B cell (primary cell): ENCODE results near the gene ISLR2. TPM values are rescaled to one million over a fixed set of nuclear protein-coding genes. Genes with fewer than 3 reads are reported as not detected.

Source experiments
- ATAC-seq: fragments of 200-7000 bp; cut with Tn5 transposase; one replicate; pipeline ENCODE4 v1.10.0; 2021; ENCODE audit warnings: low read depth, mild to moderate bottlenecking, moderate number of reproducible peaks, moderate library complexity
- CTCF ChIA-PET: fragments of 350-600 bp; sonication (Branson Sonifier 250); formaldehyde crosslinking; loops from one replicate; lab custom pipeline; 2021; ENCODE audit warnings: antibody characterized with exemption, inconsistent platforms; lab: Charles Lee
- POLR2A ChIA-PET: fragments of 350-600 bp; sonication (Branson Sonifier 250); formaldehyde crosslinking; loops from one replicate; lab custom pipeline; 2021; ENCODE audit warnings: antibody characterized with exemption; lab: Charles Lee
- DNase-seq: peaks from one replicate; pipeline ENCODE4 v3.0.0; 2013
- H2AFZ ChIP-seq: 2 replicates; pipeline ENCODE4 v1.6.1; 2012; ENCODE audit warnings: mild to moderate bottlenecking, low read depth, low read length; ENCODE audit not compliant: insufficient read depth, poor library complexity, severe bottlenecking
- H3K27ac ChIP-seq, 2 donors: 1 replicate in 1 of 2; 2 replicates in 1 of 2; pipeline ENCODE4 v1.5.1; 2012 to 2013; ENCODE audit warnings: low read length in 2 of 2, mild to moderate bottlenecking in 2 of 2, moderate library complexity in 1 of 2
- H3K27me3 ChIP-seq, 4 experiments: fragments of 200-600 bp in 1 of 4; sonication (generic) in 1 of 4; replicated peaks in 1 of 4; 1 replicate in 2 of 4; 2 replicates in 2 of 4; pipeline versions ENCODE4 v1.6.1 to v1.7.0; 2013 to 2016; ENCODE audit warnings: low read length in 3 of 4, mild to moderate bottlenecking in 2 of 4, mixed read lengths in 1 of 4, moderate library complexity in 1 of 4; ENCODE audit not compliant: insufficient read depth in 4 of 4, control insufficient read depth in 3 of 4; ENCODE audit errors: control extremely low read depth in 1 of 4
- H3K36me3 ChIP-seq, 2 experiments: replicated peaks in 1 of 2; 1 replicate in 1 of 2; 2 replicates in 1 of 2; pipeline versions ENCODE4 v1.6.1 to v1.7.1; 2013; ENCODE audit warnings: low read length in 1 of 2; ENCODE audit not compliant: insufficient read depth in 2 of 2, control insufficient read depth in 1 of 2; ENCODE audit errors: control extremely low read depth in 1 of 2, extremely low read depth in 1 of 2
- H3K4me1 ChIP-seq, 2 donors: fragments of 200-600 bp in 1 of 2; sonication (generic) in 1 of 2; 1 replicate in 1 of 2; 2 replicates in 1 of 2; pipeline versions ENCODE4 v1.5.1 to v1.6.1; 2013 to 2017; ENCODE audit warnings: low read length in 2 of 2; ENCODE audit not compliant: control insufficient read depth in 2 of 2, insufficient read depth in 2 of 2
- H3K4me2 ChIP-seq: replicated peaks from 2 replicates; pipeline ENCODE3; 2012; ENCODE audit warnings: mild to moderate bottlenecking, low read depth, low read length; ENCODE audit not compliant: poor library complexity, severe bottlenecking
- H3K4me3 ChIP-seq, 5 experiments: fragments of 200-600 bp in 1 of 5; sonication (generic) in 1 of 5; 1 replicate in 3 of 5; 2 replicates in 2 of 5; pipeline versions ENCODE4 v1.5.1 to v1.7.0; 2011 to 2016; ENCODE audit warnings: low read length in 4 of 5, mild to moderate bottlenecking in 4 of 5, low read depth in 2 of 5, control low read depth in 1 of 5, moderate library complexity in 1 of 5; ENCODE audit not compliant: insufficient read depth in 1 of 5; ENCODE audit errors: control extremely low read depth in 1 of 5, extremely low read depth in 1 of 5
- H3K79me2 ChIP-seq: fragments of 200-600 bp; sonication (generic); one replicate; pipeline ENCODE4 v1.6.0; 2016; ENCODE audit warnings: low read length; ENCODE audit not compliant: control insufficient read depth, insufficient read depth
- H3K9ac ChIP-seq: fragments of 200-600 bp; sonication (generic); 2 replicates; pipeline ENCODE4 v1.6.1; 2017; ENCODE audit warnings: mild to moderate bottlenecking, low read length, moderate library complexity
- H3K9me3 ChIP-seq, 3 donors: one replicate each; pipeline versions ENCODE4 v1.6.1 to v1.7.1; 2013; ENCODE audit warnings: low read length in 2 of 3; ENCODE audit not compliant: control insufficient read depth in 2 of 3, insufficient read depth in 1 of 3; ENCODE audit errors: control extremely low read depth in 1 of 3
- H4K20me1 ChIP-seq: 2 replicates; pipeline ENCODE4 v1.6.0; 2012; ENCODE audit warnings: mild to moderate bottlenecking, low read length; ENCODE audit not compliant: insufficient read depth, control insufficient read depth, poor library complexity, severe bottlenecking
- H3K27ac Mint-ChIP-seq: one replicate; pipeline ENCODE4 v1.8.0; 2021; ENCODE audit warnings: mixed read lengths
- H3K27me3 Mint-ChIP-seq: one replicate; pipeline ENCODE4 v1.8.0; 2021; ENCODE audit warnings: mixed read lengths
- H3K4me1 Mint-ChIP-seq: one replicate; pipeline ENCODE4 v1.8.0; 2021; ENCODE audit warnings: mixed read lengths
- H3K4me3 Mint-ChIP-seq: one replicate; pipeline ENCODE4 v1.8.0; 2021; ENCODE audit warnings: mixed read lengths
- H3K9me3 Mint-ChIP-seq: one replicate; pipeline ENCODE4 v1.8.0; 2022; ENCODE audit warnings: mixed read lengths; ENCODE audit not compliant: insufficient read depth
- CTCF ChIP-seq: fragments of 200-600 bp; IDR thresholded peaks from one replicate; pipeline ENCODE4 v1.8.0; 2022; ENCODE audit warnings: antibody characterized with exemption, mild to moderate bottlenecking
- EZH2 ChIP-seq: IDR thresholded peaks from 2 replicates; pipeline ENCODE4 v1.6.1; 2012; ENCODE audit warnings: borderline replicate concordance, low read depth, mild to moderate bottlenecking, moderate library complexity, low read length; ENCODE audit not compliant: insufficient read depth, poor library complexity, severe bottlenecking
- WGBS: methylation state at CpG from one replicate; pipeline ENCODE4 v1.1.5; 2013; ENCODE audit warnings: missing lambda C conversion rate; ENCODE audit not compliant: insufficient coverage; 5-methylcytosine and 5-hydroxymethylcytosine counted together
- intact Hi-C: fragments of 100-400 bp; cut with micrococcal nuclease; formaldehyde crosslinking; loops from one replicate; pipeline ENCODE4 v1.10.0; 2022
- polyA plus RNA-seq: library from polyadenylated mRNA; depleted of rRNA; stranded (reverse); fragments of >200 nt; gene quantifications from 2 replicates; pipeline ENCODE4 v1.2.3, GENCODE V29; 2012
- total RNA-seq, 2 donors: library from RNA; stranded (reverse); fragments of 120-200 nt in 1 of 2; gene quantifications; 1 replicate in 1 of 2; 2 replicates in 1 of 2; pipeline versions ENCODE4 v1.2.3 to v1.2.4, GENCODE V29; 2013 to 2022

The ISLR2 gene
- total and polyA plus RNA-seq, 2 donors (not counting 1 experiment from before 2014, with no cell fraction given), result not detected

- Histone ChIP-seq H3K79me2 (no peaks in the 10 kb centered on the region), H3K27me3 (peaks cover 0 to 15% (median 4%) of the 10 kb centered on the region in 4 experiments), H3K4me1 (no peaks in the 10 kb centered on the region), H4K20me1 (no peaks in the 10 kb centered on the region), H3K9ac (no peak overlapping the region), H3K27ac (no peak overlapping the region), H3K36me3 (no peaks in the 10 kb centered on the region), H3K4me3 (no peak overlapping the region), H3K4me2 (no peak overlapping the region), H2AFZ (no peak overlapping the region), H3K9me3 (peaks cover 0 to 6% (median 0%) of the 10 kb centered on the region in 3 donors)
- ChIA-PET CTCF (interaction anchor here (1.1 kb wide), 1 partner anchor 157 kb away, joined by 4 read pairs; no protein-coding TSS in a partner anchor), POLR2A (no interaction called here)
- H3K4me1 Mint-ChIP-seq, result no peaks in the 10 kb centered on the region
- WGBS, result no CpG with 5 or more reads among the region's 1 CpG
- H3K9me3 Mint-ChIP-seq, result peaks cover 2% of the 10 kb centered on the region
- TF ChIP-seq EZH2, result no peak
- TF ChIP-seq CTCF, result no peak
- intact Hi-C loops, result no loop called here
- ATAC-seq (no peak), DNase-seq (no peak)
- no peak overlapping the region for H3K27ac Mint-ChIP-seq
- peaks cover 30% of the 10 kb centered on the region for H3K27me3 Mint-ChIP-seq
- no peak overlapping the region for H3K4me3 Mint-ChIP-seq
These were observed 35.1 kb downstream of the ISLR2 start for GRCh38 chr15:74165461-74165860.

- TF ChIP-seq CTCF (no peak), EZH2 (no peak)
- POLR2A ChIA-PET, result no interaction called here
- CTCF ChIA-PET, result no interaction called here
- Histone ChIP-seq H3K4me1 (no peaks in the 10 kb centered on the region), H3K36me3 (no peaks in the 10 kb centered on the region), H3K4me3 (no peak overlapping the region), H2AFZ (no peak overlapping the region), H3K4me2 (no peak overlapping the region), H3K9me3 (peaks cover 0 to 6% (median 0%) of the 10 kb centered on the region in 3 donors), H3K27me3 (peaks cover 0 to 11% (median 2%) of the 10 kb centered on the region in 4 experiments), H3K27ac (no peak overlapping the region), H4K20me1 (no peaks in the 10 kb centered on the region), H3K79me2 (no peaks in the 10 kb centered on the region), H3K9ac (no peak overlapping the region)
- peaks cover 24% of the 10 kb centered on the region for H3K27me3 Mint-ChIP-seq
- DNase-seq, result no peak
- intact Hi-C loops, result no loop called here
- no peak for ATAC-seq
- no peak overlapping the region for H3K27ac Mint-ChIP-seq
- no peaks in the 10 kb centered on the region for H3K4me1 Mint-ChIP-seq
- H3K4me3 Mint-ChIP-seq, result no peak overlapping the region
- 85% methylated on average over 2 of the region's 4 CpGs for WGBS
- peaks cover 2% of the 10 kb centered on the region for H3K9me3 Mint-ChIP-seq
These were observed 37.5 kb downstream of the ISLR2 start for GRCh38 chr15:74167891-74168331.
